KMS-11 (cell line): ENCODE results near the gene AANAT.

Experiments used
- H2AFZ ChIP-seq: fragments of 200-600 bp; sonication (generic); 2 replicates; pipeline ENCODE4 v1.6.1; 2016; ENCODE audit warnings: antibody characterized with exemption, mixed run types, low read depth
- H3K27ac ChIP-seq: fragments of 200-600 bp; sonication (generic); 2 replicates; pipeline ENCODE4 v1.6.1; 2016; ENCODE audit warnings: mild to moderate bottlenecking, mixed run types
- H3K27me3 ChIP-seq: fragments of 200-600 bp; sonication (generic); 2 replicates; pipeline ENCODE4 v1.6.1; 2017; ENCODE audit warnings: mild to moderate bottlenecking, low read depth, mixed run types, moderate library complexity; ENCODE audit not compliant: insufficient read depth
- H3K36me3 ChIP-seq: fragments of 200-600 bp; sonication (generic); 2 replicates; pipeline ENCODE4 v1.6.1; 2017; ENCODE audit warnings: mild to moderate bottlenecking, mixed run types; ENCODE audit not compliant: insufficient read depth
- H3K4me1 ChIP-seq: fragments of 200-600 bp; sonication (generic); 2 replicates; pipeline ENCODE4 v1.6.1; 2016; ENCODE audit warnings: mild to moderate bottlenecking, low read depth, mixed run types; ENCODE audit not compliant: poor library complexity, severe bottlenecking
- H3K4me2 ChIP-seq: fragments of 200-600 bp; sonication (generic); 2 replicates; pipeline ENCODE4 v1.7.0; 2016; ENCODE audit warnings: mild to moderate bottlenecking, mixed run types
- H3K4me3 ChIP-seq: fragments of 200-600 bp; sonication (generic); IDR thresholded peaks from 2 replicates; pipeline ENCODE4 v1.6.1; 2017; ENCODE audit warnings: low read depth, low read length, mixed read lengths; ENCODE audit not compliant: insufficient read depth
- H3K79me2 ChIP-seq: fragments of 200-600 bp; sonication (generic); 2 replicates; pipeline ENCODE4 v1.6.1; 2016; ENCODE audit warnings: low read depth, mixed run types; ENCODE audit not compliant: insufficient read depth
- H3K9ac ChIP-seq: fragments of 200-600 bp; sonication (generic); 2 replicates; pipeline ENCODE4 v1.6.1; 2016; ENCODE audit warnings: mild to moderate bottlenecking, mixed run types
- H4K20me1 ChIP-seq: fragments of 200-600 bp; sonication (generic); 2 replicates; pipeline ENCODE4 v1.6.1; 2016; ENCODE audit warnings: mild to moderate bottlenecking, mixed run types; ENCODE audit not compliant: insufficient read depth
- CTCF ChIP-seq: fragments of 200-600 bp; sonication (generic); conservative IDR thresholded peaks from 2 replicates; pipeline ENCODE4 v1.6.1; 2017; ENCODE audit warnings: low read depth, mild to moderate bottlenecking, antibody characterized with exemption, low read length, moderate library complexity, mixed read lengths

AANAT gene

DNA sequence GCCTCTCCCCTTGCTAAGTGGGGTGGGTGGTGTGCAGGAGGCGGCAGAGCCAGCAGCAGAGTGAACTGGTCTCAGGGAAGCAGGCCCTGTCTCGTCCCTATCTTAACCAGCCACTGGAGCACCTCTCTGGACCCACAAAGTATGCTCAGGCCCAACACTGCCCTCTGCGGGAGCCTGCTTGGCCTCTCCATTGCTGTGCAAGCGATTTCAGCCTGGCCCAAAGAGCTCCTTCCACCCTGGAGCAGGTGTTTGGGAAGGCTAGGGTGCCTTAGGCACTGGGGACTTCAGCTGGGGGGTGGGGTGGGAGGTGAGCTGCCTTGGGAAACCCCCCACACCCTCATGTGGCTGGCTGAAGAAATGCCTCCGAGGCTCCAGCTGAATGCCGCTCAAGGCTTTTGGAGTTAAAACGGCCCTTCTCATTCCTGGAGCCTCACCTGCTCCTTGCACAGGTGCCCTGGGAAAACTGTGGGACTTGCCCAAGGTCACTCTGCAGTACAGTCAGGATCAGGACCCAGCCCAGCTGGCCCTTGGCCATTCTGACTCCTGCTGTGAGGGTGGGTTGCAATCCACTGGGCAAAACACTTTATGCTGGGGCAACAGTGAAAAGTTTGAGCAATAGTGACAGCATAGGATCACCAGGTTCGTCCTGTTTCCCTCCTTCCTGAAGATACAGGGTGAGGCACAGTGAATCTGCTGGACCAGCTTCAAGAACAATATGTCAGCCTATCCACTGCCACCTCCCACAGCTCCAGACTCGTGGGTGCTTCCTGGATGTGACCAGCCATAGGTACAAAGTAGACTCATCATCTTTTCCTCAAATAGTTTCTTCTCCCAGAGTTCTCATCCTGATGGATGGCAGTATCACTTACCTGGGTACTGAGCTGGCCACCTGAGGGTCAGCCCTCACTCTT lies 8.6 kb upstream of the AANAT start:
- Histone ChIP-seq H2AFZ (no peak overlapping the region), H3K27me3 (no peaks in the 10 kb centered on the region), H3K4me3 (no peak overlapping the region)

GRCh38 chr17:76459674-76460073 lies 7.7 kb upstream of the AANAT start:
- Histone ChIP-seq H3K79me2 (no peaks in the 10 kb centered on the region), H3K36me3 (no peaks in the 10 kb centered on the region), H3K27ac (no peak overlapping the region), H3K9ac (no peak overlapping the region), H4K20me1 (no peaks in the 10 kb centered on the region), H2AFZ (no peak overlapping the region), H3K4me1 (no peaks in the 10 kb centered on the region), H3K4me2 (no peak overlapping the region), H3K4me3 (no peak overlapping the region), H3K27me3 (no peaks in the 10 kb centered on the region)
- TF ChIP-seq CTCF: no peak

More for the DNA sequence above, 8.6 kb upstream of the AANAT start:
- no peaks in the 10 kb centered on the region for H3K4me1 ChIP-seq
- H3K9ac ChIP-seq: no peak overlapping the region
- H3K79me2 ChIP-seq: no peaks in the 10 kb centered on the region
- H3K27ac ChIP-seq: no peak overlapping the region
- no peak for TF ChIP-seq CTCF
- no peaks in the 10 kb centered on the region for H3K36me3 ChIP-seq
- H3K4me2 ChIP-seq: no peak overlapping the region
- H4K20me1 ChIP-seq: no peaks in the 10 kb centered on the region

- no peak overlapping the region for H3K27ac ChIP-seq
- H3K4me1 ChIP-seq: peaks cover 15% of the 10 kb centered on the region
- H3K36me3 ChIP-seq: no peaks in the 10 kb centered on the region
- H3K9ac ChIP-seq: no peak overlapping the region
- H3K4me3 ChIP-seq: no peak overlapping the region
- no peak for TF ChIP-seq CTCF
- H2AFZ ChIP-seq: no peak overlapping the region
- no peak overlapping the region for H3K4me2 ChIP-seq
- H3K27me3 ChIP-seq: no peaks in the 10 kb centered on the region
- H3K79me2 ChIP-seq: no peaks in the 10 kb centered on the region
- H4K20me1 ChIP-seq: no peaks in the 10 kb centered on the region
These were observed 5.4 kb upstream of the AANAT start for GRCh38 chr17:76461765-76462555.

DNA sequence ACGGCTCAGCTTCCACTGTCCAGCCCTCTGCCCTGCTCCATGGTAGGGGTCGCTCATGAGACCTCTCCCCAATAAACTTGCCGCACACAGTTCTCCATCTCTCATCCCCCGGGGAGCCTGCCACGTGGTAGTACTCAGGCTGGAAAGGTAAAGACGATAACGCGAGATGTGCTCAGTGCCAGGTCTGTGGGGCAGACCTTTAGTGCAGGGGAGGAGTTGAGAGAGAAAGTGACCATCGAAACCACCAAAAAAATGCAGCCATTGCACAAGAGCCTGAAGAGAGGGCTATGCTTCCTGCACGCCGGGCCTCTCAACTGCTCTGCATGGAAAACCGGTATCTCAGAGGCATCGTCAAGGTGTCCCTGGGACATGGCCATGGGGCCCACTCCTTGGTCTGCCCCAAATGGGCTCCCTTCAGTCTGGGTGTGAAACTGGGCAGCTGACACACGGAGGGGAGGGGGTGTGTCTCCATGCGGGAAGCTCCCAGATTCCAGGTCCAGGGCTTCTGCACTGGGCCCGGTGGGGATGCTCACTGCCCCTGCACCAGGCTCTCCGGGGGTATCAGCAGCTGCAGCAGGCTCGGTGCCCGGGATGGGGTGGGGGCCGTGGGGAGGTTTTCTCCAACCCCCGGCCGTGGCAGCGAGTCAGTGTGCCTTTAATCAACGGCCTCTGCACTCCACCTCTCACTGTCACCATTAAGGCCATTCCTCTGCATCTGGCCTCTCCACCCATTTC lies 4.7 kb upstream of the AANAT start:
- H3K4me1 ChIP-seq: peaks cover 15% of the 10 kb centered on the region
- H3K4me2 ChIP-seq: no peak overlapping the region
- no peaks in the 10 kb centered on the region for H3K27me3 ChIP-seq
- H3K4me3 ChIP-seq: no peak overlapping the region
- H4K20me1 ChIP-seq: no peaks in the 10 kb centered on the region
- H2AFZ ChIP-seq: no peak overlapping the region
- TF ChIP-seq CTCF: no peak
- H3K9ac ChIP-seq: no peak overlapping the region
- no peaks in the 10 kb centered on the region for H3K79me2 ChIP-seq
- H3K27ac ChIP-seq: no peak overlapping the region
- no peaks in the 10 kb centered on the region for H3K36me3 ChIP-seq
